DOHH2 (cell line): ENCODE data around the gene USP28.

ENCODE experiments used
- H3F3A ChIP-seq: fragments of 200-600 bp; sonication (generic), shearing (Covaris generic); 2 replicates; pipeline ENCODE4 v1.6.0; 2016; ENCODE audit warnings: antibody characterized with exemption, mild to moderate bottlenecking; ENCODE audit not compliant: control insufficient read depth, insufficient read depth
- H3K27ac ChIP-seq: fragments of 200-600 bp; sonication (generic); 2 replicates; pipeline ENCODE4 v1.5.1; 2014; ENCODE audit warnings: low read depth, mild to moderate bottlenecking, low read length, moderate library complexity
- H3K27me3 ChIP-seq: fragments of 200-600 bp; sonication (generic); 2 replicates; pipeline ENCODE4 v1.6.1; 2014; ENCODE audit warnings: mild to moderate bottlenecking, low read length, mixed read lengths; ENCODE audit not compliant: control insufficient read depth
- H3K36me3 ChIP-seq: fragments of 200-600 bp; sonication (generic); 2 replicates; pipeline ENCODE4 v1.6.1; 2014; ENCODE audit warnings: mild to moderate bottlenecking, low read length, moderate library complexity, mixed read lengths; ENCODE audit not compliant: control insufficient read depth
- H3K4me1 ChIP-seq: fragments of 200-600 bp; sonication (generic); 2 replicates; pipeline ENCODE4 v1.6.1; 2014; ENCODE audit warnings: mild to moderate bottlenecking, low read length, mixed read lengths; ENCODE audit not compliant: control insufficient read depth
- H3K4me2 ChIP-seq: fragments of 200-600 bp; sonication (generic); 2 replicates; pipeline ENCODE4 v1.6.0; 2014; ENCODE audit warnings: mild to moderate bottlenecking, low read length, moderate library complexity
- H3K4me3 ChIP-seq: fragments of 200-600 bp; sonication (generic); 2 replicates; pipeline ENCODE4 v1.5.1; 2014; ENCODE audit warnings: mild to moderate bottlenecking, low read length, mixed read lengths
- H3K79me2 ChIP-seq: fragments of 200-600 bp; sonication (generic); 2 replicates; pipeline ENCODE4 v1.6.1; 2014; ENCODE audit warnings: mild to moderate bottlenecking, low read length, mixed read lengths; ENCODE audit not compliant: control insufficient read depth
- H3K9me2 ChIP-seq: fragments of 200-600 bp; sonication (generic); replicated peaks from 2 replicates; pipeline ENCODE4 v1.6.1; 2014; ENCODE audit warnings: mild to moderate bottlenecking, low read length, mixed read lengths; ENCODE audit not compliant: control insufficient read depth
- H3K9me3 ChIP-seq: fragments of 200-600 bp; sonication (generic); 2 replicates; pipeline ENCODE4 v1.6.1; 2014; ENCODE audit warnings: antibody characterized with exemption, low read length, mixed read lengths; ENCODE audit not compliant: control insufficient read depth, insufficient read depth
- H4K20me1 ChIP-seq: fragments of 200-600 bp; sonication (generic); 2 replicates; pipeline ENCODE4 v1.6.0; 2014; ENCODE audit warnings: low read depth, mild to moderate bottlenecking, antibody characterized with exemption, low read length, moderate library complexity; ENCODE audit not compliant: control insufficient read depth, insufficient read depth
- CTCF ChIP-seq: fragments of 200-600 bp; sonication (generic); IDR thresholded peaks from one replicate; pipeline ENCODE4 v1.5.1; 2014; ENCODE audit warnings: antibody characterized with exemption, mild to moderate bottlenecking, low read depth, low read length; ENCODE audit not compliant: poor library complexity, severe bottlenecking
- EZH2phosphoT487 ChIP-seq: fragments of 200-600 bp; sonication (generic); IDR thresholded peaks from 2 replicates; pipeline ENCODE4 v1.6.1; 2017; ENCODE audit warnings: borderline replicate concordance, mild to moderate bottlenecking, antibody characterized with exemption, low read length, moderate library complexity, mixed read lengths

The USP28 gene

DNA sequence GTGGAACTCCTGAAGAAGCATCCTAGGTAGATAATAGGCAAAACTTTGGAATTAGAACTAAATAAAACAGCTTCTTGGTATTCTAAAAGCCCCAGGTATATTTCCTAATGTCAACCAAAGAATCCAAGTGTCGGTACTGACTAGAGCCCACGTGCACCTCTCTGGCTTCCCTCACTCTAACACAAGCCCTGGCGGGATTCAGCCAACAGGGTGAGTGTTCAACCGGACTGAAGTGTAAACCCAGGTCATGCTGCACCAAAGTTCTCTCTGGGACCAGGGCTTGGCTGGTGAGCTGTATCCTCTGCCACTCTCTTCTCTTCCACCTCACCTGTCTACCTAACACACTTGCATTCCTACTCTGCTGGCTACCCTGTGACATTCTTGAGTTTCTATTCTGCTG lies 40.1 kb downstream of the USP28 start:
- Histone ChIP-seq H3K4me3 (no peak overlapping the region), H3K27ac (no peak overlapping the region), H4K20me1 (no peaks in the 10 kb centered on the region), H3K9me3 (no peaks in the 10 kb centered on the region), H3F3A (no peaks in the 10 kb centered on the region), H3K4me2 (no peak overlapping the region), H3K27me3 (no peaks in the 10 kb centered on the region), H3K36me3 (peaks cover 58% of the 10 kb centered on the region), H3K79me2 (no peaks in the 10 kb centered on the region), H3K9me2 (no peaks in the 10 kb centered on the region), H3K4me1 (peaks cover 7% of the 10 kb centered on the region)
- TF ChIP-seq CTCF (no peak), EZH2phosphoT487 (no peak)

GRCh38 chr11:113833151-113833550 lies 42.2 kb downstream of the USP28 start:
- Histone ChIP-seq H3K4me2 (no peak overlapping the region), H3K36me3 (peaks cover 47% of the 10 kb centered on the region)

DNA sequence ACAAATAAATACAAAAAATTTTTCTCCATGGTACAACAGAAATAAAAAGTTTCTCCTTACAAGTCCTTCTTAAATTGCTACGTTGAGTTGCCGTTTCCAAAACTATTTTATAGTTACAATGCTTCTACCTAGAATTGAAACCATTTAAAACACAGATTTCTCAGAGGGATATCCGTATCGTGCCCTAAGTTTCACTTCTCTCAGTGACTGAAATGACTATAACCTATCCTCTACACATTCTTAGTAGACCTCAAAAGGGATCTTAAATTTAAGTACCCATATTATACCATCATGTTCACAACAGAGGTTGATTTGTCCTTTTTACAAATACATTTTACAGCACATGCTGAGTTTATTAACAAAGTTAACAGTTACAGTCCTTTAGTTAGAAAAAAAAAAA lies 44.1 kb downstream of the USP28 start:
- Histone ChIP-seq H3K79me2 (no peaks in the 10 kb centered on the region), H3K9me3 (no peaks in the 10 kb centered on the region), H3K36me3 (peaks cover 43% of the 10 kb centered on the region), H3K4me2 (no peak overlapping the region), H3K9me2 (no peaks in the 10 kb centered on the region), H3K27me3 (no peaks in the 10 kb centered on the region), H3K4me3 (no peak overlapping the region), H4K20me1 (no peaks in the 10 kb centered on the region), H3K4me1 (no peaks in the 10 kb centered on the region), H3K27ac (no peak overlapping the region), H3F3A (no peaks in the 10 kb centered on the region)
- no peak for TF ChIP-seq EZH2phosphoT487
- TF ChIP-seq CTCF: no peak

More at GRCh38 chr11:113833151-113833550, 42.2 kb downstream of the USP28 start:
- H4K20me1 ChIP-seq: no peaks in the 10 kb centered on the region
- H3K27ac ChIP-seq: no peak overlapping the region
- TF ChIP-seq EZH2phosphoT487 (no peak), CTCF (no peak)
- no peaks in the 10 kb centered on the region for H3F3A ChIP-seq
- no peak overlapping the region for H3K4me3 ChIP-seq
- H3K79me2 ChIP-seq: no peaks in the 10 kb centered on the region
- no peaks in the 10 kb centered on the region for H3K9me2 ChIP-seq
- no peaks in the 10 kb centered on the region for H3K27me3 ChIP-seq
- H3K9me3 ChIP-seq: no peaks in the 10 kb centered on the region
- H3K4me1 ChIP-seq: no peaks in the 10 kb centered on the region

DNA sequence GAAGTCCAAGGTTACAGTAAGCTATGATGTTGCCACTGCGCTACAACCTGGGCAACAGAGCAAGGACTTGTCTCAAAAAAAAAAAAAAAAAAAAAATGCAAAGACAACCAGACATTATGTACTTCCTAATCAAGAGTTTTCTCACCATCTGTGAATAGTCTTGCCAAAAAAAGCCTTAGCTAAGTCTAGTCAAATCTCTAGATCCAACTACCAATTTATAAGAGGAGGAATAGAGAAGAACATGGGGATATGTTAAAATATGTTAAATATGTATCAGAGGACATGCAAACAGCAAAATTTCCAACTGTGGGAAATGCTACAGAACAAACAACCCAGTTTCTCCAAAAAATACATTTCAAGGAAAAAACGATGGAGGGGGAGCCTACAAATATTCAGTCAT lies 45.6 kb downstream of the USP28 start:
- no peaks in the 10 kb centered on the region for H3K27me3 ChIP-seq
- no peaks in the 10 kb centered on the region for H3F3A ChIP-seq
- H3K4me3 ChIP-seq: no peak overlapping the region
- H3K79me2 ChIP-seq: no peaks in the 10 kb centered on the region
- no peaks in the 10 kb centered on the region for H3K9me3 ChIP-seq
- H3K27ac ChIP-seq: no peak overlapping the region
- H4K20me1 ChIP-seq: no peaks in the 10 kb centered on the region
- peaks cover 51% of the 10 kb centered on the region for H3K36me3 ChIP-seq
- H3K4me2 ChIP-seq: no peak overlapping the region
- H3K9me2 ChIP-seq: no peaks in the 10 kb centered on the region
- H3K4me1 ChIP-seq: no peaks in the 10 kb centered on the region
- TF ChIP-seq CTCF (no peak), EZH2phosphoT487 (no peak)
